HepG2 (cell line): ENCODE results near the gene PARD3. TPM values are rescaled to one million over a fixed set of nuclear protein-coding genes. Genes with fewer than 3 reads are reported as not detected.

Experiments used
- ATAC-seq: fragments of 200-7000 bp; cut with Tn5 transposase; 3 replicates; pipeline ENCODE4 v1.9.1; 2020; ENCODE audit warnings: mild to moderate bottlenecking, moderate library complexity
- BruUV-seq: library from RNA; stranded (reverse); fragments of 400-500 nt; replicated peaks from 2 replicates; lab custom pipeline; 2021; lab: Mats Ljungman, UMichigan
- CTCF ChIA-PET: fragments of 300-600 bp; formaldehyde crosslinking; extraction: SDS; loops from one replicate; lab custom pipeline; 2021; ENCODE audit warnings: low total read pairs, inconsistent platforms, low intra/inter-chr PET ratio; lab: Yijun Ruan, JAX
- POLR2A ChIA-PET: fragments of 350-600 bp; sonication (Branson Sonifier 250); formaldehyde crosslinking; loops from one replicate; lab custom pipeline; 2020; ENCODE audit warnings: antibody characterized with exemption, inconsistent platforms; lab: Yijun Ruan, JAX
- DNase-seq: peaks from one replicate; pipeline ENCODE4 v3.0.0-alpha.2; 2015; ENCODE audit warnings: low spot score
- FAIRE-seq: peaks from 3 replicates; lab custom pipeline; 2011; peaks lifted over from hg19 to GRCh38; lab: Jason Lieb, UNC
- H2AFZ ChIP-seq: one replicate; pipeline ENCODE4 v1.6.1; 2011; ENCODE audit warnings: low read length, inconsistent platforms
- H3K27ac ChIP-seq: fragments of 300-600 bp; 3 replicates; pipeline ENCODE4 v1.8.0; 2011; ENCODE audit warnings: mixed run types, mild to moderate bottlenecking, mixed read lengths, low read length, inconsistent platforms; ENCODE audit not compliant: insufficient read depth; ENCODE audit errors: extremely low read length
- H3K27me3 ChIP-seq, 2 experiments: fragments of 200-600 bp in 1 of 2; 2 replicates in 1 of 2; 3 replicates in 1 of 2; pipeline versions ENCODE4 v1.6.0 to v1.8.0; 2011; ENCODE audit warnings: low read length in 2 of 2, mild to moderate bottlenecking in 2 of 2, moderate library complexity in 2 of 2, inconsistent platforms in 1 of 2; ENCODE audit not compliant: insufficient read depth in 2 of 2, control insufficient read depth in 1 of 2
- H3K36me3 ChIP-seq, 2 experiments: fragments of 200-600 bp in 1 of 2; replicated peaks in 1 of 2; 2 replicates in 1 of 2; 3 replicates in 1 of 2; pipeline versions ENCODE4 v1.5.1 to v1.8.0; 2011; ENCODE audit warnings: low read length in 2 of 2, inconsistent platforms in 1 of 2; ENCODE audit not compliant: insufficient read depth in 2 of 2, control insufficient read depth in 1 of 2
- H3K4me1 ChIP-seq: 2 replicates; pipeline ENCODE4 v1.5.1; 2012; ENCODE audit warnings: low read length, inconsistent platforms; ENCODE audit not compliant: insufficient read depth
- H3K4me2 ChIP-seq: 2 replicates; pipeline ENCODE4 v1.6.0; 2011; ENCODE audit warnings: low read depth, low read length, inconsistent platforms
- H3K4me3 ChIP-seq, 3 experiments: fragments of 200-600 bp in 1 of 3; sonication (generic), shearing (Covaris generic) in 1 of 3; replicated peaks in 1 of 3; 2 replicates each; pipeline ENCODE4 v1.5.1; 2011 to 2016; ENCODE audit warnings: low read length in 3 of 3, inconsistent platforms in 2 of 3, low read depth in 2 of 3, mild to moderate bottlenecking in 2 of 3, control low read depth in 1 of 3, mixed read lengths in 1 of 3; ENCODE audit not compliant: insufficient read depth in 1 of 3
- H3K79me2 ChIP-seq: one replicate; pipeline ENCODE4 v1.6.1; 2011; ENCODE audit warnings: low read length, inconsistent platforms; ENCODE audit not compliant: insufficient read depth
- H3K9ac ChIP-seq: 2 replicates; pipeline ENCODE4 v1.6.0; 2011; ENCODE audit warnings: mild to moderate bottlenecking, low read depth, low read length, inconsistent platforms; ENCODE audit not compliant: insufficient read depth
- H3K9me3 ChIP-seq: 2 replicates; pipeline ENCODE4 v1.5.1; 2012; ENCODE audit warnings: mild to moderate bottlenecking, low read length
- H4K20me1 ChIP-seq: 2 replicates; pipeline ENCODE4 v1.6.0; 2011; ENCODE audit warnings: inconsistent platforms, mild to moderate bottlenecking, low read length, moderate library complexity; ENCODE audit not compliant: insufficient read depth
- CREB1 ChIP-seq, 2 experiments: fragments of 450-650 bp in 1 of 2; IDR thresholded peaks; 2 replicates each; pipeline ENCODE4 v1.6.1; 2016 to 2017; ENCODE audit warnings: control low read depth in 1 of 2, mild to moderate bottlenecking in 1 of 2, missing compliant biosample characterization in 1 of 2, missing genetic modification characterization in 1 of 2
- FIP1L1 ChIP-seq: fragments of 200-400 bp; formaldehyde crosslinking; IDR thresholded peaks from 2 replicates; pipeline ENCODE4 v1.6.1; 2018; ENCODE audit warnings: low read depth, mild to moderate bottlenecking, low read length, moderate library complexity, borderline replicate concordance; ENCODE audit not compliant: insufficient read depth
- FOXJ3 ChIP-seq: sonication (generic); formaldehyde crosslinking; IDR thresholded peaks from 2 replicates; pipeline ENCODE4 v1.4.0; 2020; ENCODE audit warnings: missing genetic modification reagents, mild to moderate bottlenecking, borderline replicate concordance
- MAFK ChIP-seq, 2 experiments: IDR thresholded peaks in 1 of 2; conservative IDR thresholded peaks in 1 of 2; 2 replicates each; pipeline ENCODE4 v1.6.1; 2011; ENCODE audit warnings: improper control_type of control experiment in 2 of 2, low read length in 2 of 2
- SMAD1 ChIP-seq: sonication (generic); formaldehyde crosslinking; IDR thresholded peaks from 2 replicates; pipeline ENCODE4 v1.4.0; 2020; ENCODE audit warnings: missing genetic modification reagents, low read depth, mild to moderate bottlenecking, borderline replicate concordance
- SNAI1 ChIP-seq: sonication (generic); formaldehyde crosslinking; IDR thresholded peaks from 2 replicates; pipeline ENCODE4 v1.5.0; 2020; ENCODE audit warnings: mild to moderate bottlenecking, missing genetic modification reagents, borderline replicate concordance
- TOPORS ChIP-seq: sonication (generic); formaldehyde crosslinking; IDR thresholded peaks from 2 replicates; pipeline ENCODE4 v1.8.0; 2023; ENCODE audit warnings: mild to moderate bottlenecking, missing genetic modification reagents
- ZNF12 ChIP-seq: sonication (generic); formaldehyde crosslinking; IDR thresholded peaks from 2 replicates; pipeline ENCODE4 v1.5.0; 2020; ENCODE audit warnings: missing genetic modification reagents
- ZNF230 ChIP-seq: sonication (generic); formaldehyde crosslinking; IDR thresholded peaks from 2 replicates; pipeline ENCODE4 v1.4.0; 2020; ENCODE audit warnings: mild to moderate bottlenecking, missing genetic modification reagents
- ZNF260 ChIP-seq: sonication (generic); formaldehyde crosslinking; IDR thresholded peaks from 2 replicates; pipeline ENCODE4 v1.4.0; 2020; ENCODE audit warnings: missing genetic modification reagents, low read depth, mild to moderate bottlenecking, borderline replicate concordance
- ZNF430 ChIP-seq: sonication (generic); formaldehyde crosslinking; IDR thresholded peaks from 2 replicates; pipeline ENCODE4 v1.9.0; 2021; ENCODE audit warnings: mild to moderate bottlenecking, missing genetic modification reagents
- ZNF503 ChIP-seq: sonication (generic); formaldehyde crosslinking; IDR thresholded peaks from 2 replicates; pipeline ENCODE4 v1.4.0; 2020; ENCODE audit warnings: missing genetic modification reagents
- ZNF644 ChIP-seq: IDR thresholded peaks from 2 replicates; pipeline ENCODE4 v1.6.1; 2016; ENCODE audit warnings: low read depth
- ZNF652 ChIP-seq: IDR thresholded peaks from 2 replicates; pipeline ENCODE4 v1.6.1; 2016; ENCODE audit warnings: low read depth, borderline replicate concordance
- ZNF674 ChIP-seq: sonication (generic); formaldehyde crosslinking; IDR thresholded peaks from 2 replicates; pipeline ENCODE4 v1.5.0; 2020; ENCODE audit warnings: low read depth, mild to moderate bottlenecking, missing genetic modification reagents
- ZNF879 ChIP-seq: sonication (generic); formaldehyde crosslinking; IDR thresholded peaks from 2 replicates; pipeline ENCODE4 v1.8.1; 2023; ENCODE audit warnings: missing genetic modification reagents
- WGBS: methylation state at CpG from one replicate; pipeline ENCODE4 v1.1.6; 2017; ENCODE audit warnings: low lambda C conversion rate; 5-methylcytosine and 5-hydroxymethylcytosine counted together
- in situ Hi-C: cut with HindIII; loops from 2 replicates; pipeline ENCODE4 v1.10.0; 2017; ENCODE audit warnings: low pct_unique_long_range_greater_than_20kb; ENCODE audit not compliant: extremely low pct_ligation_motif_present
- intact Hi-C: fragments of 100-400 bp; cut with micrococcal nuclease; formaldehyde crosslinking; loops from one replicate; pipeline ENCODE4 v1.10.0; 2022; ENCODE audit not compliant: unreplicated experiment
- polyA plus RNA-seq, 8 experiments: library from polyadenylated mRNA; depleted of rRNA in 3 of 8; stranded (reverse) in 7 of 8; unstranded in 1 of 8; fragments of >200 nt; fragmentation: Illumina TruSeq in 4 of 8; extraction: Trizol in 4 of 8; gene quantifications; 2 replicates each; pipeline versions ENCODE4 v1.2.1 to v1.2.3, GENCODE V29; 2011 to 2016; ENCODE audit warnings: low read depth in 4 of 8, missing spikeins in 1 of 8, mixed read lengths in 1 of 8; ENCODE audit not compliant: insufficient read depth in 1 of 8
- total RNA-seq, 5 experiments: library from RNA; depleted of rRNA; stranded (reverse); fragments of >200 nt; fragmentation: Illumina TruSeq; extraction: Trizol; gene quantifications; 2 replicates each; pipeline ENCODE4 v1.2.3, GENCODE V29; 2016; ENCODE audit warnings: low read depth in 1 of 5
- TF ChIP-seq, protein P1 (sequence below): sonication (generic); formaldehyde crosslinking; IDR thresholded peaks from 2 replicates; pipeline ENCODE4 v1.5.0; 2020; ENCODE audit warnings: mild to moderate bottlenecking, missing genetic modification reagents

Gene PARD3
- total and polyA plus RNA-seq, 2 of the 13 experiments (the other 11 are each of a cell fraction or from before 2014, with no cell fraction given): 40.9 to 60.0 TPM

GRCh38 chr10:34599026-34599795 lies 215.9 kb downstream of the PARD3 start:
- Histone ChIP-seq H3K4me1 (no peaks in the 10 kb centered on the region), H3K27me3 (no peaks in the 10 kb centered on the region), H4K20me1 (0 out of 2 replicates have a peak, but pooled peaks cover 2% of the 10 kb centered on the region), H2AFZ (no peak overlapping the region), H3K9me3 (no peaks in the 10 kb centered on the region), H3K4me2 (no peak overlapping the region), H3K36me3 (no peaks in the 10 kb centered on the region; a peak in 1 of 5 replicates), H3K4me3 (no peak overlapping the region), H3K27ac (no peak overlapping the region), H3K79me2 (peaks cover 21% of the 10 kb centered on the region), H3K9ac (no peak overlapping the region)
- ChIA-PET POLR2A (no interaction called here), CTCF (no interaction called here)
- FAIRE-seq (no peak), DNase-seq (no peak), ATAC-seq (no peak; the same call in 2 of the 3 replicates)
- WGBS: 97% methylated on average over 12 of the region's 12 CpGs
- in situ Hi-C loops: no loop called here
- no TSS peak for BruUV-seq
- intact Hi-C loops: no loop called here
- no peak for TF ChIP-seq ZNF430 (CRISPR knock-in tag)
- no peak for TF ChIP-seq ZNF674 (CRISPR knock-in tag)
- no peak for TF ChIP-seq ZNF879 (CRISPR knock-in tag)
- no peak for TF ChIP-seq SNAI1 (CRISPR knock-in tag)
- TF ChIP-seq SMAD1: no peak
- no peak for TF ChIP-seq MAFK (conservative IDR thresholded peaks at IDR 0.05 in 1 of 2, IDR thresholded peaks at IDR 0.05 in 1 of 2; ENCODE audit: low read length in 2 of 2)
- TF ChIP-seq ZNF503 (CRISPR knock-in tag): no peak
- no peak for TF ChIP-seq FOXJ3 (CRISPR knock-in tag)
- TF ChIP-seq ZNF12 (CRISPR knock-in tag): no peak
- TF ChIP-seq, protein P1, sequence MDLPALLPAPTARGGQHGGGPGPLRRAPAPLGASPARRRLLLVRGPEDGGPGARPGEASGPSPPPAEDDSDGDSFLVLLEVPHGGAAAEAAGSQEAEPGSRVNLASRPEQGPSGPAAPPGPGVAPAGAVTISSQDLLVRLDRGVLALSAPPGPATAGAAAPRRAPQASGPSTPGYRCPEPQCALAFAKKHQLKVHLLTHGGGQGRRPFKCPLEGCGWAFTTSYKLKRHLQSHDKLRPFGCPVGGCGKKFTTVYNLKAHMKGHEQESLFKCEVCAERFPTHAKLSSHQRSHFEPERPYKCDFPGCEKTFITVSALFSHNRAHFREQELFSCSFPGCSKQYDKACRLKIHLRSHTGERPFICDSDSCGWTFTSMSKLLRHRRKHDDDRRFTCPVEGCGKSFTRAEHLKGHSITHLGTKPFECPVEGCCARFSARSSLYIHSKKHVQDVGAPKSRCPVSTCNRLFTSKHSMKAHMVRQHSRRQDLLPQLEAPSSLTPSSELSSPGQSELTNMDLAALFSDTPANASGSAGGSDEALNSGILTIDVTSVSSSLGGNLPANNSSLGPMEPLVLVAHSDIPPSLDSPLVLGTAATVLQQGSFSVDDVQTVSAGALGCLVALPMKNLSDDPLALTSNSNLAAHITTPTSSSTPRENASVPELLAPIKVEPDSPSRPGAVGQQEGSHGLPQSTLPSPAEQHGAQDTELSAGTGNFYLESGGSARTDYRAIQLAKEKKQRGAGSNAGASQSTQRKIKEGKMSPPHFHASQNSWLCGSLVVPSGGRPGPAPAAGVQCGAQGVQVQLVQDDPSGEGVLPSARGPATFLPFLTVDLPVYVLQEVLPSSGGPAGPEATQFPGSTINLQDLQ (CRISPR knock-in tag): no peak
- TF ChIP-seq FIP1L1: no peak
- TF ChIP-seq TOPORS: no peak
- TF ChIP-seq ZNF260: no peak
- no peak for TF ChIP-seq ZNF644
- TF ChIP-seq ZNF230: no peak
- no peak for TF ChIP-seq CREB1 (IDR thresholded peaks at IDR 0.05)
- TF ChIP-seq CREB1 (CRISPR knock-in tag; IDR thresholded peaks at IDR 0.05): no peak
- TF ChIP-seq ZNF652 (CRISPR knock-in tag): no peak
